ENCODE results near the gene MRPL14.

The MRPL14 gene

DNA sequence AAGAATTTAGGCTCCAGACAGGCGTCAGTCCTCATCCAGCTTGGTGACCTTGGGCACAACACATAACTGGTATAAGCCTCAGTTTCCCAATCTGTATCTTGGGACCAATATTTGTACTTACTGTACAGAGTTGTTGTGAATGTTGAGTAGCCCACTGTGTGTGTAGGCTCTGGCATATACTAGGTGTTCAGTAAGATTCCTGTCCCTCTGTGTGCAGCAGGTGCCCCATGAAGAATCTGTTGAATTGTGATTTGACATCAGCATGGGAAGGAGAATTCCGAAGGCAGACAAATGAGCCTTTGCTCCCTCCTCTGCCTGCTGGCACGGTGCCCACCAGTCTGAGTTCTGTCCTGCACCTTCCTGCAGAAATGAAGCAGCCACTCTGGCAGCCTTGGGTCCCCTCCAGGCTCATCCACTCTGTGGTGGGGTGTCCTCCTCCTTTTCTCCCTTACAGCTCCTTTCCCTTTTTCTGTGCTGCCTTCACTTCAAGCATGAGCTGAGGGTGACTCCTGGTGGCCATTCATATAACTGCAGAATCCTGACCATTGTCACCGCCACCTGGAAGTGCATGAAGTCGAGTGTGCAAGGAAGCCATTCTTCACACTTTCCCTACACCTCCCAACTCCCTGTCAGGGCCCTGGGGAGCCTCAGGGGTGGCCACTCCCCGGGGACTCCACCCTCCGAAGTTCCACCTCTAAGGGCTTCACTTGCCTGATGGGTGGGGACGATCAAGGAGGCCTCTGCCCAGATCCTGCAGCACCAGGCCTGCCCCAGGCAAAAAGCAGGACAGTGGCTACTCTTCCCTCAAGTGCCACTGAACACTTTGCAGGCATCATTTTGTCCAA, 48.2 kb downstream of the MRPL14 start:
- Histone ChIP-seq H3K36me3 (ENCODE audit: control insufficient read depth, insufficient read depth, low read length) (no peaks in the 10 kb centered on the region), H3K27me3 (replicated peaks; ENCODE audit: control insufficient read depth, insufficient read depth, low read length) (no peaks in the 10 kb centered on the region), H3K4me3 (replicated peaks; ENCODE audit: low read depth, low read length) (no peak overlapping the region)
- peak; percentile 60 for DNase-seq (ENCODE audit: extremely low read depth, insufficient read length)
- TF ChIP-seq, protein P1, sequence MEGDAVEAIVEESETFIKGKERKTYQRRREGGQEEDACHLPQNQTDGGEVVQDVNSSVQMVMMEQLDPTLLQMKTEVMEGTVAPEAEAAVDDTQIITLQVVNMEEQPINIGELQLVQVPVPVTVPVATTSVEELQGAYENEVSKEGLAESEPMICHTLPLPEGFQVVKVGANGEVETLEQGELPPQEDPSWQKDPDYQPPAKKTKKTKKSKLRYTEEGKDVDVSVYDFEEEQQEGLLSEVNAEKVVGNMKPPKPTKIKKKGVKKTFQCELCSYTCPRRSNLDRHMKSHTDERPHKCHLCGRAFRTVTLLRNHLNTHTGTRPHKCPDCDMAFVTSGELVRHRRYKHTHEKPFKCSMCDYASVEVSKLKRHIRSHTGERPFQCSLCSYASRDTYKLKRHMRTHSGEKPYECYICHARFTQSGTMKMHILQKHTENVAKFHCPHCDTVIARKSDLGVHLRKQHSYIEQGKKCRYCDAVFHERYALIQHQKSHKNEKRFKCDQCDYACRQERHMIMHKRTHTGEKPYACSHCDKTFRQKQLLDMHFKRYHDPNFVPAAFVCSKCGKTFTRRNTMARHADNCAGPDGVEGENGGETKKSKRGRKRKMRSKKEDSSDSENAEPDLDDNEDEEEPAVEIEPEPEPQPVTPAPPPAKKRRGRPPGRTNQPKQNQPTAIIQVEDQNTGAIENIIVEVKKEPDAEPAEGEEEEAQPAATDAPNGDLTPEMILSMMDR (IDR thresholded peaks at IDR 0.05; ENCODE audit: insufficient read depth, low read length, poor library complexity, severe bottlenecking): peak; percentile 88

DNA sequence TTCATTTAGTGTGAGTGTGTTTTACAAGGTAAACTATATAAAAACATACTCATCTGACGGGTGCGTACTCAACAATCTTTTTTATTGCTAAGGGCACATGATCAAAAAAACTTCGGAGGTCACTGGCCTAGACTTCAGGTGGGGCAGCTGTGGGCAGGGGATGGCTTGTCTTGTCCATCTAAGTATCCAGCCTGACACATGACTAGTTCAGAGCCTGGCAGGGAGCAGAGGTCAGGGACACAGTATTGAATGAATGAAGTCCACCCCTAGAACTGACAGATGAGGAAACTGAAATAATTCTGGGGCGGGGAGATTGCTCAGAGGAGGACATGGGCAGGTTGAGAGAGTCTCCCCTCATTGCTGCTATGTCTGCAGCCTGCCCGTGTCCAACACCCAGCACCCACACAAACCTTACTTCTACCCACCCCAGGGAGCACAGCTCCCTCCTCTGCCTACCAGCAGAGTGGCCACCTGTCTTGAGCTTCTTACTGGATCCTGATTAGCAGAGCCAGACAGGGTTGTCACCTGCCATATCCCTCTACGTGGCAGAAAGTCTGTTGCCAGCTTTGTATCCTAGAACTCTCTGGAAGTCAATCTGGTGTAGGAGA, 48.9 kb downstream of the MRPL14 start:
- TF ChIP-seq, protein P1 (IDR thresholded peaks at IDR 0.05; ENCODE audit: insufficient read depth, low read length, poor library complexity, severe bottlenecking): no peak
- H3K4me3 ChIP-seq (replicated peaks; ENCODE audit: low read depth, low read length): no peak overlapping the region
- DNase-seq (ENCODE audit: extremely low read depth, insufficient read length): no peak

DNA sequence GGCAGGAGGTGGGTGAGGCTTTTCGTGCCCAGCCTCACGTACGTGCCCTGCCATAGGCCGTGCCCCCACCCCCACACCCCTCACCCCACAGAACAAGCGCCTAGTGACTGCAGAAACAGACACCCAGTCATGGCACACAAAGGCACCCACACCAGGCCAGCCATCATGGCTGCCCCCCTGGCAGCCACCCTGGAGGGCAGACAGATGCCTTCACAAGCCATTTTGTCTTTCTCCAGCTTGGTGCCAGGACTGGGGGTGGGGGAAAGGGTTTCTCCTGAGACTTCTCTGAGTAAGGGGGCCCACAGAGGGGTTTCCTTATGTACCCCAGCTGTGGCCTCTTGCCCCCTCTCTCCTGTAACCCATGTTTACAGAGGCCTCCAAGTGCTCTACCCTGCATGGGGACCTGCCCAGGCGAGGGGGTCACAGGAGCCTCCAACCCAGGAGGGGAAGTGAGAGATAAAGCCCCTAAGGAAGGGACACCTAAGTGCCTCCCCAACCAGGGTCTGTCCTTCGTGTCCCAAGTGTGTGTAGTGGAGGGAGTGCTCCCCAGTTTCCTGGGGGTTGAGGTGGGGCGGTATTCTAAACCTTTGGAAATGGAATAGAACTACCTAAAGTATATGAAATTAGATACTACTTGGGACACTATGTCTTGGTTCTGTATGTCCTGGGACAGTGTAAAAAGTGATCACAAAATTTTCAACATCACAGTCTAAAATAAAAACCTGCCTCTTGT, 49.9 kb downstream of the MRPL14 start:
- no peak overlapping the region for H3K4me3 ChIP-seq (replicated peaks; ENCODE audit: low read depth, low read length)
- no peaks in the 10 kb centered on the region for H3K27me3 ChIP-seq (replicated peaks; ENCODE audit: control insufficient read depth, insufficient read depth, low read length)
- no peaks in the 10 kb centered on the region for H3K36me3 ChIP-seq (ENCODE audit: control insufficient read depth, insufficient read depth, low read length)
- TF ChIP-seq, protein P1 (IDR thresholded peaks at IDR 0.05; ENCODE audit: insufficient read depth, low read length, poor library complexity, severe bottlenecking): no peak
- no peak for DNase-seq (ENCODE audit: extremely low read depth, insufficient read length)

More for the DNA sequence above, 48.9 kb downstream of the MRPL14 start:
- Histone ChIP-seq H3K27me3 (replicated peaks; ENCODE audit: control insufficient read depth, insufficient read depth, low read length) (no peaks in the 10 kb centered on the region), H3K36me3 (ENCODE audit: control insufficient read depth, insufficient read depth, low read length) (no peaks in the 10 kb centered on the region)

DNA sequence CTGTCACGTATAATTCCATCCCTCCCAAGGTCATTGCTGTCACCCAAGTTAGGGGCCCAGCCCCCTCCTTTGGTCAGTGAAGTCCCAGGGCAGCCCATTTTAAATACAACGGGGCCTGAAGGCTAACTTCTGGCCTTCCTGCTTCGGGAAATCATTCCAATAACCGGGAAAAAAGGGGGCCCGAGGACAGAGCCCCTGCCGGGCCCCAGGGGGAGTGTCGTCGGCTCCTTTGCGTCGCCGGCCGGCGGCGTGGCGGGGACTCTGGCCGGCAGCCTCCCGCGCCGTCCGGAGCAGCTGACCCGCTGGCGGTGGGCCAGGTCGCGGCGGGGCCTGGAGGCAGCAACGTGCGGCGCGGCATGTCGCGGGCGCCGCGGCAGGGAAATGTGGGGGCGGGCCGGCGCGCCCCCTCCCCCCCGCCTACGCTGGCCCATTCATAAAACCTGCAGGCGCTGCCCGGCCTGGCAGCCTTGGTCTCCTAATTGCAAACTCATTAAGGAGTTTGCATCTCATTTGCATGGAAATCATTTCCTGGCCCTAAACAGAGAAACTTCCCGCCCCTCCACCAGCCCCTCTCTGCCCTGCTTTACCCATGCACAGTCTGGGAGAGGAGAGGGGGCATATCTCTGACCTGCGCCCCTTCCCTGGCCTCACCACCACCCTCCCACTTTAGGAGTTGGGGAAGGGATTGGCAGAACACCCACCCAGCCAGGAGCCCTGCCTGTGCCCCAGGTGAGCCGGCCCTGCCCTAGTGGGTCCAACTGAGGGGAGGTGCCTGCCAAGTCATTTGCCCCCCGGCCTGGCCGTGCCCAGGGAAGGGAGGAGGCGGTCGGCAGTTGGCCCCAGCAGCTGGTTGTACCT, 50.7 kb downstream of the MRPL14 start:
- no peak for DNase-seq (ENCODE audit: extremely low read depth, insufficient read length)
- no peaks in the 10 kb centered on the region for H3K36me3 ChIP-seq (ENCODE audit: control insufficient read depth, insufficient read depth, low read length)
- no peak overlapping the region for H3K4me3 ChIP-seq (replicated peaks; ENCODE audit: low read depth, low read length)
- TF ChIP-seq, protein P1 (IDR thresholded peaks at IDR 0.05; ENCODE audit: insufficient read depth, low read length, poor library complexity, severe bottlenecking): no peak
- H3K27me3 ChIP-seq (replicated peaks; ENCODE audit: control insufficient read depth, insufficient read depth, low read length): no peaks in the 10 kb centered on the region

DNA sequence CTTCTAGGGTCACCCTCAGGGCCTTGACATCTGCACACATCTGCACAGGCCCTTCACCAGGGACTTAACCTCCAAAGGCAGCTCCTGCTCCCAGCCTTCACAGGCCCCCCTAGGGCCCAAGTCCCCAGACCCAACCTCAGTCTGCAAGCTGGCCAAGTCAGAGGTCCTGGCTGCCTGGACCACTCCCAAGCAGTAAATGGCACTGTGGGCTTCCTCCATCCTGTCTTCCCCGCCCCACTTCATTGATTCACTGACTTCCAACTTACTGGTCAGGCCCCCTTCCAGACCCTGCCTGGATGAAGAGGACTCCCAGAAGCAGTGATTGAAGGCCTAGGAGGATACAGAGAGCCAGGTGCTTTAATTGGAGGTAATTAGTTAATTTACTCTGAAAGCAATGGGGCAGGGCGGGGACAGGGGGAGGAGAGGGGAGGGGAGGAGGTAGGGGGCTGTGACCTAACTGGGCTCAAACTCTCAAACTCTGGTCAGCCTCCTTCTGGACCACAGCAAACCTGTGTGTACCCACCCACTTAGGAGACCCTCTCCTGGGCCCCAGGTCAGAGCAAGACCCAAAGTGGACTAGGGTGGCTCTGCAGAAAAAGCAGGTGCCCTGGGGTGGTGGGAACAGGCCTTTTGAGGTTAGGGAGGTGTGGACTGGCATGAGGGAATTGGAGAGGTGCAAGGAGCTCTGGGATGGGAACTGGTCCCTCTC, 51.5 kb downstream of the MRPL14 start:
- Histone ChIP-seq H3K36me3 (ENCODE audit: control insufficient read depth, insufficient read depth, low read length) (no peaks in the 10 kb centered on the region), H3K27me3 (replicated peaks; ENCODE audit: control insufficient read depth, insufficient read depth, low read length) (no peaks in the 10 kb centered on the region), H3K4me3 (replicated peaks; ENCODE audit: low read depth, low read length) (no peak overlapping the region)
- no peak for DNase-seq (ENCODE audit: extremely low read depth, insufficient read length)
- TF ChIP-seq, protein P1 (IDR thresholded peaks at IDR 0.05; ENCODE audit: insufficient read depth, low read length, poor library complexity, severe bottlenecking): no peak

Measured in GM06990 (cell line).